IMR-90 (cell line): ENCODE results near the gene RFX3. TPM values are rescaled to one million over a fixed set of nuclear protein-coding genes. Genes with fewer than 3 reads are reported as not detected.

ENCODE experiments used
- ATAC-seq: fragments of 200-7000 bp; cut with Tn5 transposase; 2 replicates; pipeline ENCODE4 v1.9.1; 2020; ENCODE audit warnings: low read depth, mild to moderate bottlenecking, moderate library complexity
- BruUV-seq: library from RNA; stranded (reverse); fragments of 400-500 nt; replicated peaks from 2 replicates; lab custom pipeline; 2021; lab: Mats Ljungman, UMichigan
- CTCF ChIA-PET: fragments of 300-600 bp; formaldehyde crosslinking; extraction: SDS; loops from one replicate; lab custom pipeline; 2021; ENCODE audit warnings: antibody characterized with exemption; lab: Yijun Ruan, JAX
- POLR2A ChIA-PET: fragments of 300-600 bp; sonication (Branson Sonifier 250); formaldehyde crosslinking; loops from one replicate; lab custom pipeline; 2022; ENCODE audit warnings: antibody characterized with exemption; ENCODE audit not compliant: unreplicated experiment; lab: Charles Lee
- DNase-seq: peaks from one replicate; pipeline ENCODE4 v3.0.0; 2013
- H2AFZ ChIP-seq: replicated peaks from 2 replicates; pipeline ENCODE3; 2013; ENCODE audit warnings: low read length, mild to moderate bottlenecking; ENCODE audit not compliant: poor library complexity
- H2AK5ac ChIP-seq: 2 replicates; pipeline ENCODE4 v1.6.1; 2013; ENCODE audit warnings: low read depth, low read length, inconsistent platforms
- H2AK9ac ChIP-seq: replicated peaks from 2 replicates; pipeline ENCODE3; 2013; ENCODE audit warnings: mild to moderate bottlenecking, low read depth, low read length, moderate library complexity; ENCODE audit not compliant: poor library complexity
- H2BK120ac ChIP-seq: 2 replicates; pipeline ENCODE4 v1.6.1; 2013; ENCODE audit warnings: low read depth, low read length, inconsistent platforms
- H2BK15ac ChIP-seq: 3 replicates; pipeline ENCODE4 v1.6.1; 2013; ENCODE audit warnings: low read depth, low read length, inconsistent platforms
- H2BK20ac ChIP-seq: 2 replicates; pipeline ENCODE4 v1.6.1; 2013; ENCODE audit warnings: low read depth, mild to moderate bottlenecking, inconsistent platforms, low read length, moderate library complexity
- H2BK5ac ChIP-seq: 2 replicates; pipeline ENCODE4 v1.6.1; 2013; ENCODE audit warnings: mild to moderate bottlenecking, low read depth, low read length, inconsistent platforms; ENCODE audit not compliant: poor library complexity, severe bottlenecking
- H3K14ac ChIP-seq: replicated peaks from 2 replicates; pipeline ENCODE4 v1.6.1; 2013; ENCODE audit warnings: low read depth, low read length, inconsistent platforms
- H3K18ac ChIP-seq: 2 replicates; pipeline ENCODE4 v1.6.1; 2013; ENCODE audit warnings: low read depth, low read length, control low read depth
- H3K23ac ChIP-seq: 2 replicates; pipeline ENCODE4 v1.6.1; 2013; ENCODE audit warnings: low read depth, low read length, inconsistent platforms
- H3K27ac ChIP-seq: 2 replicates; pipeline ENCODE4 v1.5.1; 2013; ENCODE audit warnings: mild to moderate bottlenecking, control low read depth, low read length; ENCODE audit not compliant: insufficient read depth
- H3K27me3 ChIP-seq: 2 replicates; pipeline ENCODE4 v1.6.1; 2013; ENCODE audit warnings: low read length; ENCODE audit not compliant: control insufficient read depth, insufficient read depth
- H3K36me3 ChIP-seq: 2 replicates; pipeline ENCODE4 v1.6.1; 2013; ENCODE audit warnings: low read length, mixed read lengths; ENCODE audit not compliant: control insufficient read depth, insufficient read depth
- H3K4ac ChIP-seq: 2 replicates; pipeline ENCODE4 v1.6.1; 2013; ENCODE audit warnings: low read depth, low read length, inconsistent platforms
- H3K4me1 ChIP-seq: 2 replicates; pipeline ENCODE4 v1.6.1; 2013; ENCODE audit warnings: low read length, mixed read lengths; ENCODE audit not compliant: control insufficient read depth, insufficient read depth
- H3K4me2 ChIP-seq: 2 replicates; pipeline ENCODE4 v1.6.1; 2013; ENCODE audit warnings: low read depth, mild to moderate bottlenecking, control low read depth, low read length, moderate library complexity
- H3K4me3 ChIP-seq: 2 replicates; pipeline ENCODE4 v1.5.1; 2013; ENCODE audit warnings: low read depth, mild to moderate bottlenecking, control low read depth, low read length, moderate library complexity; ENCODE audit not compliant: insufficient read depth
- H3K56ac ChIP-seq: 2 replicates; pipeline ENCODE4 v1.6.1; 2013; ENCODE audit warnings: low read length, inconsistent platforms; ENCODE audit not compliant: insufficient read depth; ENCODE audit errors: extremely low read depth
- H3K79me1 ChIP-seq, 2 experiments: 2 replicates each; pipeline ENCODE4 v1.6.1; 2013; ENCODE audit warnings: low read length in 2 of 2, inconsistent platforms in 1 of 2, low read depth in 1 of 2
- H3K9ac ChIP-seq: 2 replicates; pipeline ENCODE4 v1.6.1; 2013; ENCODE audit warnings: low read depth, low read length, control low read depth
- H3K9me1 ChIP-seq: 2 replicates; pipeline ENCODE4 v1.6.1; 2013; ENCODE audit warnings: low read length, inconsistent platforms; ENCODE audit not compliant: insufficient read depth
- H3K9me3 ChIP-seq: 2 replicates; pipeline ENCODE4 v1.6.1; 2013; ENCODE audit warnings: low read length; ENCODE audit not compliant: control insufficient read depth, insufficient read depth
- H4K20me1 ChIP-seq: 2 replicates; pipeline ENCODE4 v1.6.1; 2013; ENCODE audit warnings: low read length, inconsistent platforms; ENCODE audit not compliant: insufficient read depth
- H4K5ac ChIP-seq: 2 replicates; pipeline ENCODE4 v1.6.1; 2013; ENCODE audit warnings: mild to moderate bottlenecking, low read depth, low read length, control low read depth
- H4K8ac ChIP-seq, 2 experiments: 2 replicates each; pipeline ENCODE4 v1.6.1; 2013; ENCODE audit warnings: low read depth in 2 of 2, low read length in 2 of 2, control low read depth in 1 of 2, inconsistent platforms in 1 of 2
- H4K91ac ChIP-seq: 2 replicates; pipeline ENCODE4 v1.6.1; 2013; ENCODE audit warnings: low read depth, low read length, inconsistent platforms; ENCODE audit not compliant: insufficient read depth
- NFE2L2 ChIP-seq: fragments of 150-350 bp; IDR thresholded peaks from 2 replicates; pipeline ENCODE4 v1.6.1; 2016; ENCODE audit warnings: low read depth, mild to moderate bottlenecking, low read length
- RAD21 ChIP-seq: IDR thresholded peaks from 2 replicates; pipeline ENCODE4 v1.6.1; 2012; ENCODE audit warnings: low read length, improper control_type of control experiment
- WGBS, 2 experiments: methylation state at CpG; one replicate each; pipeline versions ENCODE4 v1.1.5 to v1.1.7; 2013; ENCODE audit warnings: missing lambda C conversion rate in 2 of 2; ENCODE audit not compliant: insufficient read length in 1 of 2; ENCODE audit errors: extremely low coverage in 2 of 2; 5-methylcytosine and 5-hydroxymethylcytosine counted together
- dilution Hi-C: fragments of 300-500 bp; cut with HindIII; formaldehyde crosslinking; loops from one replicate; pipeline ENCODE4 v1.14.3; 2018; ENCODE audit warnings: low sequenced_read_pairs; ENCODE audit not compliant: unreplicated experiment
- in situ Hi-C: fragments of 300-500 bp; cut with MboI; formaldehyde crosslinking; loops from 3 replicates; pipeline ENCODE4 v1.14.3; 2019; ENCODE audit warnings: low sequenced_read_pairs, inconsistent platforms, mixed read lengths
- intact Hi-C: fragments of 100-400 bp; cut with micrococcal nuclease; formaldehyde crosslinking; loops from 2 replicates; pipeline ENCODE4 v1.10.0; 2022
- polyA plus RNA-seq, 3 experiments: library from polyadenylated mRNA; depleted of rRNA; stranded (reverse); fragments of >200 nt; gene quantifications; 2 replicates each; pipeline ENCODE4 v1.2.3, GENCODE V29; 2012; ENCODE audit warnings: low replicate concordance in 1 of 3
- total RNA-seq: library from RNA; depleted of rRNA; stranded (reverse); fragments of >200 nt; gene quantifications from 2 replicates; pipeline ENCODE4 v1.2.3, GENCODE V29; 2012
- TF ChIP-seq, protein P1 (sequence below): fragments of 150-350 bp; IDR thresholded peaks from 2 replicates; pipeline ENCODE4 v1.6.1; 2017; ENCODE audit warnings: mild to moderate bottlenecking, antibody characterized with exemption, low read length, low read depth

RFX3 gene
- total and polyA plus RNA-seq, 2 of the 4 experiments (the other 2 are of a cell fraction): 1.7 to 2.7 TPM

DNA sequence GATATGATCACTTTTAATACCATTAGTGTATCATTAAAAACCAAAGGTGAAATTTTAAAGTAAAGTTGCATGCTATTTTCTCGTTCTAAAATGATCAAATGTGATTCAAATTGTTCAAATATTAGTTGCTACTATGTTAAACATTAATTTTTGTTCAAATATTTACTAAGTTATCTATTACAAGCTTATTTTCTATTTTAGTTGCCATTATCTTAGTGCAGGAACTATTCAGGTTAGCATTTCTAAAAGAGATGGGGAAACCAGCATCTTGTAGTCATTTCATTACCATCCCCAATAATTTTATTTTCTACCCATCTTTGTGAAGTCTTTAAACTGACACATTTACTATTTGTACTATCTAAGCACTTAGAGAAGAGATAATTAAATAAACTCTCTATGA is 166.0 kb downstream of the RFX3 start:
- DNase-seq (no peak), ATAC-seq (no peak)
- H3K79me1 ChIP-seq: no peaks in the 10 kb centered on the region
- intact Hi-C loops: loop anchor here (1.0 kb wide), 1 partner anchor 10 kb away; no protein-coding TSS in a partner anchor
- no peak overlapping the region for H3K27ac ChIP-seq
- H3K4me3 ChIP-seq: no peak overlapping the region
- no peak for TF ChIP-seq RAD21
- TF ChIP-seq NFE2L2: no peak
- TF ChIP-seq, protein P1, sequence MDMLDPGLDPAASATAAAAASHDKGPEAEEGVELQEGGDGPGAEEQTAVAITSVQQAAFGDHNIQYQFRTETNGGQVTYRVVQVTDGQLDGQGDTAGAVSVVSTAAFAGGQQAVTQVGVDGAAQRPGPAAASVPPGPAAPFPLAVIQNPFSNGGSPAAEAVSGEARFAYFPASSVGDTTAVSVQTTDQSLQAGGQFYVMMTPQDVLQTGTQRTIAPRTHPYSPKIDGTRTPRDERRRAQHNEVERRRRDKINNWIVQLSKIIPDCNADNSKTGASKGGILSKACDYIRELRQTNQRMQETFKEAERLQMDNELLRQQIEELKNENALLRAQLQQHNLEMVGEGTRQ: no peak
- H2AFZ ChIP-seq: no peak overlapping the region
- in situ Hi-C loops: no loop called here
- H4K5ac ChIP-seq: no peak overlapping the region
- no peak overlapping the region for H2AK9ac ChIP-seq
- H2BK15ac ChIP-seq: no peak overlapping the region
- no peak overlapping the region for H3K4me2 ChIP-seq
- dilution Hi-C loops: no loop called here
- no peak overlapping the region for H3K56ac ChIP-seq
- no peak overlapping the region for H2BK120ac ChIP-seq
- H3K27me3 ChIP-seq: no peaks in the 10 kb centered on the region
- CTCF ChIA-PET: no interaction called here
- no peaks in the 10 kb centered on the region for H3K36me3 ChIP-seq
- no peaks in the 10 kb centered on the region for H4K20me1 ChIP-seq
- POLR2A ChIA-PET: no interaction called here
- H3K9me3 ChIP-seq: no peaks in the 10 kb centered on the region
- H2AK5ac ChIP-seq: no peak overlapping the region
- no peak overlapping the region for H2BK5ac ChIP-seq
- no peak overlapping the region for H4K8ac ChIP-seq
- no peaks in the 10 kb centered on the region for H3K9me1 ChIP-seq
- H3K18ac ChIP-seq: no peak overlapping the region
- no peak overlapping the region for H3K4ac ChIP-seq
- no peak overlapping the region for H2BK20ac ChIP-seq
- no peaks in the 10 kb centered on the region for H3K4me1 ChIP-seq
- no peak overlapping the region for H3K14ac ChIP-seq
- no TSS peak for BruUV-seq
- WGBS, 2 experiments: no CpG with 5 or more reads among the region's 1 CpG
- no peak overlapping the region for H4K91ac ChIP-seq
- no peak overlapping the region for H3K23ac ChIP-seq
- H3K9ac ChIP-seq: no peak overlapping the region
